ENCODE results near the gene HDGF.

Gene HDGF

DNA sequence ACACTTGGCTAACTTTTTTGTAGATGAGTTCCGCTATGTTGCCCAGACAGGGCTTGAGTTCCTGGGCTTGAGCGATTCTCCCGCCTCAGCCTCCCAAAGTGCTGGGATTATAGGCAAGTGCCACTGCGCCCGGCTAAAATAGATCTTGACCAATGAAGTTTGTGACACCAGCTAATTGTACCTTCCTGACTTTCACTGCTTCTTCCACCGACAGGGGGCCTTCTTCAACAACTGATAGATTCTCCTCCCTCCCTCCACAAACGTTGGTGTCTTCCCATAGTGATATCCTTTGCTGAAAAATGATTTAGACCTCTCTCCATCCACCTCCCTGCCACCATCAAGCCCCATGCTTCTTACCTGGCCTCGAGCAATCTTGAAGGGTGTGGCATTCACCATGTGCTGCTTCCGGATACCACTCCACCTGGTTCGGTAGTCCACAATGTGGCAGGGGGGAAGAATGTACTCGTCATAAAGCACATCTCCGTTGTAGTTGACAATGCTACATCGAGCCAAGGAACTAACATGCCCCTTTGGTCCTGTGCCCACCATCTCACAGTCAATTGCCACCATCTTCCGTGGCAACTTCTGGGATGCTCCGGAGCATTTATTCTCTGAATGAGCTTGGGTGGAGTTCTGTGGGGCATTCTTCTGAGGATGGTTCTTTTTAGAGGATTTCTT is 24.8 kb downstream of the HDGF start:
- TF ChIP-seq, protein P1, sequence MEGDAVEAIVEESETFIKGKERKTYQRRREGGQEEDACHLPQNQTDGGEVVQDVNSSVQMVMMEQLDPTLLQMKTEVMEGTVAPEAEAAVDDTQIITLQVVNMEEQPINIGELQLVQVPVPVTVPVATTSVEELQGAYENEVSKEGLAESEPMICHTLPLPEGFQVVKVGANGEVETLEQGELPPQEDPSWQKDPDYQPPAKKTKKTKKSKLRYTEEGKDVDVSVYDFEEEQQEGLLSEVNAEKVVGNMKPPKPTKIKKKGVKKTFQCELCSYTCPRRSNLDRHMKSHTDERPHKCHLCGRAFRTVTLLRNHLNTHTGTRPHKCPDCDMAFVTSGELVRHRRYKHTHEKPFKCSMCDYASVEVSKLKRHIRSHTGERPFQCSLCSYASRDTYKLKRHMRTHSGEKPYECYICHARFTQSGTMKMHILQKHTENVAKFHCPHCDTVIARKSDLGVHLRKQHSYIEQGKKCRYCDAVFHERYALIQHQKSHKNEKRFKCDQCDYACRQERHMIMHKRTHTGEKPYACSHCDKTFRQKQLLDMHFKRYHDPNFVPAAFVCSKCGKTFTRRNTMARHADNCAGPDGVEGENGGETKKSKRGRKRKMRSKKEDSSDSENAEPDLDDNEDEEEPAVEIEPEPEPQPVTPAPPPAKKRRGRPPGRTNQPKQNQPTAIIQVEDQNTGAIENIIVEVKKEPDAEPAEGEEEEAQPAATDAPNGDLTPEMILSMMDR (IDR thresholded peaks at IDR 0.05; ENCODE audit: insufficient read depth, low read length, missing control alignments): peak; percentile 76
- H3K4me3 ChIP-seq (ENCODE audit: low read depth, low read length): peak overlapping the region; percentile 99
- CTCF ChIA-PET: interaction anchor here (0.7 to 41.3 kb wide), 54 partner anchors 8 to 280 kb away, joined by 3 to 2951 read pairs (median 6); partner anchors contain the start of genes CRABP2, HAPLN2, HDGF and INSRR
- DNase-seq (ENCODE audit: low read depth, low spot score): no peak
- POLR2A ChIA-PET: interaction anchor here (1.0 to 2.6 kb wide), 5 partner anchors 9 to 37 kb away, joined by 3 to 19 read pairs (median 5); partner anchors contain the start of genes CRABP2 and HDGF

DNA sequence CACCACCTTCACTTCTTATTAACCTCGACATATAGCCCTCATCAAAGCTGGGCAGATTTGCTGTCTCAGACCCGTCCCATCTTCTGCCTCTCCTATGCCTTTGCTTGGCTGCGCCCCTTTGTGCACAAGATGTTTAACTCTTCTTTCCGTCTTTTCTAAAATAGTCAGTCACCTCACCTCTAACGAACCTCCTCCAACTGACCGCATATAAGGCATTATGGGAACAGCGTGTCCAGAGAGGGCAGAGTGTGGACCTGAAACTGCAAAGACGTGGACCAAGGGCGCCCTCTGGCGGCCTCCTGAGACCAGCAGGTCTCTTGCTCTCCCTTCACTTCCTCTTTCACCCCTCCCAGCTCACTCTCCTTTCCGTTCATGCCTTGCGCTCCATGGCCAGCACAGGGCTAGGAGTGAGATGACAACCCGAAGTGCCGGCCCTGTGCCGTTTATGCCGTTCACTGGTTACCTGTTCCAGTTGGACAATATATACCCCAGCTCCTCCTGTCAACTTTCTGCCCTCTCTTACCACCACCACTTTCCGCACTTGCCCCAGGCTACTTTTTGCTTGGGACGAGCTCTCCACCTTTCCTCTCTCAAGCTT is 25.7 kb downstream of the HDGF start:
- CTCF ChIA-PET: interaction anchor here (0.6 to 41.3 kb wide), 56 partner anchors 8 to 279 kb away, joined by 3 to 2951 read pairs (median 6); partner anchors contain the start of genes CRABP2, HAPLN2, HDGF and INSRR
- peak overlapping the region; percentile 99 for H3K4me3 ChIP-seq (ENCODE audit: low read depth, low read length)
- DNase-seq (ENCODE audit: low read depth, low spot score): peak; percentile 34
- TF ChIP-seq, protein P1 (IDR thresholded peaks at IDR 0.05; ENCODE audit: insufficient read depth, low read length, missing control alignments): peak; percentile 94
- POLR2A ChIA-PET: interaction anchor here (0.6 to 2.6 kb wide), 7 partner anchors 8 to 53 kb away, joined by 3 to 19 read pairs (median 4); partner anchors contain the start of gene CRABP2

DNA sequence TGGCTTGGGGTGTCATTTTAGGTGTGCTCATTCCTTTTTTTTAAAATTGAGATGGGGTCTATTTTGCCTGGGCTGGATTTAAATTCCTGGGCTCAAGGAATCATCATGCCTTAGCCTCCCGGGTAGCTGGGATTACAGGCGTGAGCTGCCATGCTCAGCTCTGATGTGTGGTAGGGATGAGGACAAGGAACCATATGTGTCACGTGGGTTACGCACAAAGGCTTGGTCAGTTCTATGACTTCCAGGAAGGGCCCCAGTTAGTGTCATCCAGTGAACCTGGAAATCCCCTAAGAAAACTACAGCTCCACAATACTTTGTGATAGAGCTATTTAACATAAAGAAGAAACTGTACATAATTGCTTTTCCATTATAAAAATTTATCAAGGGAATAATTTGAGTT is 29.9 kb downstream of the HDGF start:
- TF ChIP-seq, protein P1 (IDR thresholded peaks at IDR 0.05; ENCODE audit: insufficient read depth, low read length, missing control alignments): no peak
- DNase-seq (ENCODE audit: low read depth, low spot score): no peak
- POLR2A ChIA-PET: no interaction called here
- H3K4me3 ChIP-seq (ENCODE audit: low read depth, low read length): no peak overlapping the region
- CTCF ChIA-PET: interaction anchor here (1.0 to 41.3 kb wide), 7 partner anchors 10 to 168 kb away, joined by 3 to 2951 read pairs (median 4); partner anchors contain the start of genes CRABP2 and NES

- CTCF ChIA-PET: interaction anchor here (1.1 to 41.3 kb wide), 6 partner anchors 27 to 168 kb away, joined by 3 to 2951 read pairs (median 4); partner anchors contain the start of genes CRABP2 and NES
- DNase-seq (ENCODE audit: low read depth, low spot score): no peak
- TF ChIP-seq, protein P1 (IDR thresholded peaks at IDR 0.05; ENCODE audit: insufficient read depth, low read length, missing control alignments): no peak
- H3K4me3 ChIP-seq (ENCODE audit: low read depth, low read length): no peak overlapping the region
- POLR2A ChIA-PET: no interaction called here
Observed at GRCh38 chr1:156721131-156721530, 30.3 kb downstream of the HDGF start.

DNA sequence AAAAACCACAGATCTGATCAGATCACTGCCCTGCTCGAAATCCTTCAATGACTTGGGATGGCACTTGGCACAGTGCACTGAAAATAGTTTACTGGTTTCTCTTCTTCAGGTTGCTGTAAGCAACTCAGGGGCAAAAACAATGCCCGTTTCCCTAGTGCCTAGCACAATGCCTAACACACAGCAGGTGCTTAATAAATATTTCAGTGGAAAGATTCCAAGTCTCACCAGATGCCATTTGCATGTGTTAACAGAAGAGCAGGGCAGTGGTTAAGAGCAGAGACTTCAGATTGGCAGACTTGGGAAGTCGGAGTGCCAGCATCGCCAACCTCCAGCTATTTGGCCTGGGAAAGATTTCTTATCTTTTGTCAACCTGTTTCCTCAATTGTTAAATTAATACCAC is 34.1 kb downstream of the HDGF start:
- DNase-seq (ENCODE audit: low read depth, low spot score): no peak
- no peak overlapping the region for H3K4me3 ChIP-seq (ENCODE audit: low read depth, low read length)
- POLR2A ChIA-PET: no interaction called here

More for the DNA sequence above, 34.1 kb downstream of the HDGF start:
- CTCF ChIA-PET: interaction anchor here (1.6 to 49.8 kb wide), 3 partner anchors 0 to 56 kb away, joined by 3 to 2951 read pairs (median 2951); partner anchors contain the start of genes CRABP2, ISG20L2, METTL25B and NES
- TF ChIP-seq, protein P1 (IDR thresholded peaks at IDR 0.05; ENCODE audit: insufficient read depth, low read length, missing control alignments): no peak

All from AG04449 (cell line).